ENCODE measurements around the gene SIPA1L3.

SIPA1L3 gene

GRCh38 chr19:38252941-38253691, 346.1 kb downstream of the SIPA1L3 start:
- no peak for DNase-seq

- no peak for DNase-seq
Measured at GRCh38 chr19:38253788-38254187, 346.8 kb downstream of the SIPA1L3 start.

GRCh38 chr19:38255383-38256014, 348.5 kb downstream of the SIPA1L3 start:
- DNase-seq = no peak

Data from NCI-H1105 (cell line).